ENCODE measurements around the gene HLA-DQA2. TPM values are rescaled to one million over a fixed set of nuclear protein-coding genes. Genes with fewer than 3 reads are reported as not detected.
"Not testable (repeated sequence)": the region's sequence is repeated elsewhere in the genome, so short reads cannot be mapped to it uniquely, and the experiment has no call there.

The HLA-DQA2 gene
- total RNA-seq = 1 to 10 TPM in 1 of 3 donors, not detected in 2; 1.6 TPM
- long read RNA-seq, donor 1 = 0 reads
- long read RNA-seq, donor 2 = 0 reads

DNA sequence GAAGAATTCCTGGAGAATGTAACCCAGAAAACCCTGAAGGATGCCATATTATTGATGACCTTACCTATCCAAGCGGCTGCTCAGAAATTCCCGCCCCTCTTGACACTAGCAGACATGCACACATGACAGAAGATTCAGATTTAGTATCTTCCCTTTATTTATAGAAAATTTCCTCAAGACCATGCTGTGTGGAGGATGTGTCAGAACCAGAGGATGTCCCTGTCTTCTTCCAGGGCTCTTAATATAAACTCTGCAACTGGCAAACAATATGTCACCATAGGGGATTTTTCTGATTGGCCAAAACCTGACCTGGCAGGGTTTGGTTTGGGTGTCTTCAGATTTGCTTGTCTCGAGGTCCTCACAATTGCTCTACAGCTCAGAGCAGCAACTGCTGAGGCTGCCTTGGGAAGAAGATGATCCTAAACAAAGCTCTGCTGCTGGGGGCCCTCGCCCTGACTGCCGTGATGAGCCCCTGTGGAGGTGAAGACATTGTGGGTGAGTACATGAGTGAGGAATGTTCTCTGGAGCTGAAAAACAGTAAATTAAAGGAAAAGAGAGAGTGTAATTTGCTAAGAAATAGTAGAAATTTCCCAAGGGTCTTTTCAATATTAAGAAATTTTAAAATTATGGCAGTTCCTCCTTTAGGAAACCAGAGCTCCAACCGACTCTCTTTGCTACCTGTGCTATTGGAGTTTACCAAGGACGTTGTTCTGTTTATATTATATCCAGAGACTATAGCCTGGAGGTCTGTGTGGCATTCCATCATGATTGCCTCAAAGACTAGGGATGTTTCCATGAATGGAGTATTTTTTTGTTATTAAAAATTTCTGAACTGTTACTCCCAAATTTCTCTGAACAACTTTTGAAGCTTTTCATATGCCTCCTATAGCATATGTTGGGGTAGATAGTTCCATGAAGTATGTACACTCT, at the start of gene HLA-DQA2:
HLA-DQA2 (plus strand) TSS at position 361 of the 930 bp plus-strand sequence; CDS start at position 414, 53 bp downstream.
- Histone ChIP-seq H3K4me1 (ENCODE audit: low read depth) (no peaks in the 10 kb centered on the region), H3K4me3 (no peak within 1 kb of the TSS), H3K36me3 (ENCODE audit: low read depth) (no peaks in the 10 kb centered on the region), H3K9me3 (no peaks in the 10 kb centered on the region)
- DNase-seq (no peak), ATAC-seq (no peak)
- intact Hi-C loops (cut with DNase I, micrococcal nuclease) = no loop called here
- TF ChIP-seq, protein P1, sequence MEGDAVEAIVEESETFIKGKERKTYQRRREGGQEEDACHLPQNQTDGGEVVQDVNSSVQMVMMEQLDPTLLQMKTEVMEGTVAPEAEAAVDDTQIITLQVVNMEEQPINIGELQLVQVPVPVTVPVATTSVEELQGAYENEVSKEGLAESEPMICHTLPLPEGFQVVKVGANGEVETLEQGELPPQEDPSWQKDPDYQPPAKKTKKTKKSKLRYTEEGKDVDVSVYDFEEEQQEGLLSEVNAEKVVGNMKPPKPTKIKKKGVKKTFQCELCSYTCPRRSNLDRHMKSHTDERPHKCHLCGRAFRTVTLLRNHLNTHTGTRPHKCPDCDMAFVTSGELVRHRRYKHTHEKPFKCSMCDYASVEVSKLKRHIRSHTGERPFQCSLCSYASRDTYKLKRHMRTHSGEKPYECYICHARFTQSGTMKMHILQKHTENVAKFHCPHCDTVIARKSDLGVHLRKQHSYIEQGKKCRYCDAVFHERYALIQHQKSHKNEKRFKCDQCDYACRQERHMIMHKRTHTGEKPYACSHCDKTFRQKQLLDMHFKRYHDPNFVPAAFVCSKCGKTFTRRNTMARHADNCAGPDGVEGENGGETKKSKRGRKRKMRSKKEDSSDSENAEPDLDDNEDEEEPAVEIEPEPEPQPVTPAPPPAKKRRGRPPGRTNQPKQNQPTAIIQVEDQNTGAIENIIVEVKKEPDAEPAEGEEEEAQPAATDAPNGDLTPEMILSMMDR (IDR thresholded peaks at IDR 0.05) = no peak

GRCh38 chr6:32692019-32692418, 49.2 kb upstream of the HLA-DQA2 start:
- H3K4me1 ChIP-seq (ENCODE audit: low read depth) = no peaks in the 10 kb centered on the region
- H3K4me3 ChIP-seq = no peak overlapping the region
- DNase-seq (peak in 2 of 3 donors; percentile 42 to 58), ATAC-seq (peak; percentile 83)
- intact Hi-C loops (cut with DNase I, micrococcal nuclease) = loop anchor here in 1 of 2 donors (10.0 kb wide), 1 partner anchor 447 kb away; no protein-coding TSS in a partner anchor
- H3K9me3 ChIP-seq = no peaks in the 10 kb centered on the region
- TF ChIP-seq, protein P1 (IDR thresholded peaks at IDR 0.05) = peak; percentile 17
- no peaks in the 10 kb centered on the region for H3K36me3 ChIP-seq (ENCODE audit: low read depth)

- no peak for ATAC-seq
- intact Hi-C loops (cut with DNase I, micrococcal nuclease) = loop anchor here in 1 of 2 donors (10.0 kb wide), 1 partner anchor 452 kb away; no protein-coding TSS in a partner anchor
- Histone ChIP-seq H3K4me1 (ENCODE audit: low read depth) (no peaks in the 10 kb centered on the region), H3K9me3 (no peaks in the 10 kb centered on the region), H3K36me3 (ENCODE audit: low read depth) (no peaks in the 10 kb centered on the region), H3K4me3 (no peak overlapping the region)
- TF ChIP-seq, protein P1 (IDR thresholded peaks at IDR 0.05) = no peak
- DNase-seq = no peak
Observed at GRCh38 chr6:32697031-32697430, 44.2 kb upstream of the HLA-DQA2 start.

DNA sequence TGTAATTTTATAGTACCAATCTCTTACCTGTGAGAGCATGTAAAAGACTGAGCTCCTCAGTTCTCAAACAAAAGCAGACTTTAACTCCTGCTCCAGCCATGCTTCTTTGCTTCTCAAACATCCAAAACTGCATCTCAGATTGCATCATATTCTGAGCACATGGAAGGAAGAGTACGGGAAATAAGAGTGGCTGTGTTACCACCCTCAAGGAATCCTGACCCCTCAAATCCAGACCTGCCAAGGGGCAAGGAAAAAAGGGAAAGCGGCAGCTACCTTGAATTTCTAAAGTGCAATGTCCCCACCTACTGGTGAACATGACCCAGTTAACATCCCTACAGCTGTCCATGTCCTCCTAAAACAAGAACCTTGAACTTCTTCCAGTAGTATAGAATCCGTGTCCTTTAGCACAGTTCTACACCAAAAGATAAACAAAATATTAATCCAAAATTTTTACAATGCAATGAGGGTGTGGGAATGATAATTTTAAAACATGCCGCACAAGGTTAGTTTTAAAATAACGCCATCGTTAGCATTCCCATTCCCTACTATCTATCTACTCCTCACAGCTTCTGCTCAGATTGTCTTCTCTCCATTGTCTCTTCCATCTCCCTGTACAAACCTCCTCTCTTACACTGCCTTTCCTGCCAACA, 40.7 kb upstream of the HLA-DQA2 start:
- Histone ChIP-seq H3K36me3 (ENCODE audit: low read depth) (no peaks in the 10 kb centered on the region), H3K4me1 (ENCODE audit: low read depth) (no peaks in the 10 kb centered on the region), H3K9me3 (no peaks in the 10 kb centered on the region), H3K4me3 (no peak overlapping the region)
- DNase-seq (peak in 1 of 3 donors; percentile 36), ATAC-seq (peak; percentile 83)
- TF ChIP-seq, protein P1 (IDR thresholded peaks at IDR 0.05) = peak; percentile 25
- intact Hi-C loops (cut with DNase I, micrococcal nuclease) = loop anchor here (5.0 kb wide), 2 partner anchors 268 to 283 kb away; no protein-coding TSS in a partner anchor

DNA sequence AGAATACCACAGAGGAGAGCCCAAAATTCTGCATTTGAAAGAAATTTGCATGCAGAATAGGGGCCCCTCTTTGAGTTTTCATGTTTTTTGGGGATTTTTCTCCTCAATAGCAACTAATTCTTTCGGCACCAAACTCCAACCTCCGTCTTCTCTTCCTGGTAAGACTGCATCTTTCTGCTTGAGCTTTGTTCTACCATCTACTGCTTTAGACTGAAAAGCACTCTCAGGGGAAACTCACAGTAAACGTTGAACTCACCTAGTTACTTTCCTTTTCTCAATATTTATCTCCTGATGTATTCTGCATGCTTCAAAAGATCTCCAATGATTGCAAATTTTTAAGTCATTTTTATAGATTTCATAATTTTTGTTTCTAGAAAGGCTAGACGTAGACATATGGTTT, 37.8 kb upstream of the HLA-DQA2 start:
- Histone ChIP-seq H3K9me3 (no peaks in the 10 kb centered on the region), H3K36me3 (ENCODE audit: low read depth) (no peaks in the 10 kb centered on the region), H3K4me1 (ENCODE audit: low read depth) (no peaks in the 10 kb centered on the region), H3K4me3 (no peak overlapping the region)
- no peak for DNase-seq
- TF ChIP-seq, protein P1 (IDR thresholded peaks at IDR 0.05) = no peak
- intact Hi-C loops (cut with DNase I, micrococcal nuclease) = loop anchor here (5.0 kb wide), 2 partner anchors 271 to 286 kb away; no protein-coding TSS in a partner anchor
- no peak for ATAC-seq

- H3K4me3 ChIP-seq; intact Hi-C loops (cut with DNase I, micrococcal nuclease); H3K4me1 ChIP-seq (ENCODE audit: low read depth); H3K36me3 ChIP-seq (ENCODE audit: low read depth); H3K9me3 ChIP-seq; ATAC-seq; DNase-seq: not testable (repeated sequence)
Observed at GRCh38 chr6:32705164-32705563, 36.0 kb upstream of the HLA-DQA2 start.
